HG03571 (cell line): ENCODE data around the gene CNGA2.
"Not testable (repeated sequence)": the region's sequence is repeated elsewhere in the genome, so short reads cannot be mapped to it uniquely, and the experiment has no call there.

ENCODE experiments used
- ATAC-seq: cut with Tn5 transposase; IDR thresholded peaks from one replicate; pipeline ENCODE4 v1.9.1; 2021; ENCODE audit not compliant: unreplicated experiment

The CNGA2 gene

DNA sequence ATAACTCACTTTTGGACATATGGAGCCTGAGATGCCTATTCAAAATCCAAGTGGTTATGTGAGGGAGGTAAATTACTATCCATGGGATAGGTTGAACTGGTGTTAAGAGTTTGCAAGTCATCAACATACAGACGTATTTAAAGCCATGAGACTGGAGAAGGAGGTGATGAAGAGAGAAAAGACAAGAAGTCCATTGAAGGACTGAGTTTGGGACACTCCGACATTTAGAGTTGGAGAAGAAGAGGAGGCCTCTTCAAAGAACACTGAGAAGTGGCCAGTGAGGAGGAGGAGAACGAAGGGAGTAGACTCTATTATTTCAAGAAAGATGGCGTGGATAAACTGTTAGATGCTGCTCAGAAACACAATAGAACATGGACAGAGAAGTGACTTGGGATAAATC, at the start of gene CNGA2:
Gene CNGA2, plus strand, starts transcription at position 301 of the 400 bp plus-strand sequence. CDS start 3,738 bp downstream, outside the sequence.
- ATAC-seq, result no peak

DNA sequence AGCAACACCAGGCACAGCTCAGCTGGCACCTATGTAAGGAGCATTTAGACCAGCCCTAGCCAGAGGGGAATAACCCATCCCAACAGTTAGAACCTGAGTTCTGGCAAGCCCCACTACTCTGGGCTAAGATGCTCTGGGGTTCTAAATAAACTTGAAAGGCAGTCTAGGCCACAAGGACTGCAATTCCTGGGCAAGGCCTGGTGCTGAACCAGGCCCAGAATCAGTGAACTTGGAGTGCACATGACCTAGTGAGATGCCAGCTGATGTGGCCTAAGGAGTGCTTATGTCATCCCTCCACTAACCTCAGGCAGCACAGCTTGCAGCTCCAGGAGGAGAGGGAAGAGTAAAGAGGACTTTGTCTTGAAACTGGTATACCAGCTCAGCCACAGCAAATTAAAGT, 46.9 kb upstream of the CNGA2 start:
- ATAC-seq, result no peak

DNA sequence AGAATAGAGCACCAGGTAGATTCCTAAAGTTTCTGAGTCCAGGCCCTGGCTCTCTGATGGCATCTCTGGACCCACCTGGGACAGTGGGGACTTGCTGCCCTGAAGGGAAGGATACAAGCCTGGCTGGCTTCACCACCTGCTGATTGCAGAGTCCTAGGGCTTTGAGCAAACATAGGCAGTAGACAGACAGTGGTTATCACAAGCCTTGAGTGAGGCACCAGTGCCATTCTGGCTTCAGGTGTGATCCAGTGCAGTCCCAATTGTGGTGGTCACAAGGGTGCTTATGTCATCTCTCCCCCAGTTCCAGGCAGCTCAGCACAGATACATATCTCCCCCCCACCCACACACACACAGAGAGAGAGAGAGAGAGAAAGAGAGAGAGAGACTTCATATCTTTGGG, 45.9 kb upstream of the CNGA2 start:
- ATAC-seq, result no peak

DNA sequence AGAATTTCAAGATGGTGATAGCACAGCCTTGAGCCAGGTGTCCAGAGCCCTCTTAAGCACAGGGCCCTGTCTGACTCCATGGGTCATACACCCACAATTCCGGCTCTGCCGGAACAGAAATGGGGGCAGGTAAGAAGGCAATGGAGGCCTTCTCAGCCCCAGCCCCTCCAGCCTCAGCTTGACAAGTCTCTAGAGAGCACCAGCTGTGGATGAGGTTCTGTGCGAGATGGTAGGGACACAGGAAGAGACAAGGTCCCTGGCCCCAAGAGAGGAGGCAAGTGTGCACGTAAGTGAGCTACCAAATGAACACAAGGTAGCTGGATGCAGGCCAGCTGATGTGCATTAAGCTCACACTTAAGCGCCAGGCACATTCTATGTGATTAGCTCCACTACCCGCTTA, 41.7 kb upstream of the CNGA2 start:
- no peak for ATAC-seq

DNA sequence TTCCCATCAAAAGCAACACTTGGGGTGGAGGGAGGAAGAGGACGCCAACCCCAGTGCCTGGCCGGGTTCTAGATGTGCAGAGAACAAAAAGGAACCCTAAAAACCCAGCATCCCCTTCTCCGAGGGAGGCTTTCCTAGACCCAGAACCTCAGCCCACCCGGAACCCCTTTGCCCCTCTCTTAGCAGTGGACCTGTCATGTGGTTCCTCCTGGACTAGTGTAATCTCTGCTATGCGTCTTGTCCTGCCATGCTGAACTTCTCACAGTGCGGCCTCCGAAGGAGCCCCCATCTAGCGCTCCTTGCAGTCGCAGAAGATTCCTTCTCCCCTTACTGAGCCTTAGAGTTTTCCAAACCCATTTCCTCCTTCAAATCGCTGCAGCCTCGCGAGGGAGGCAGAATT, 40.4 kb upstream of the CNGA2 start:
- no peak for ATAC-seq

DNA sequence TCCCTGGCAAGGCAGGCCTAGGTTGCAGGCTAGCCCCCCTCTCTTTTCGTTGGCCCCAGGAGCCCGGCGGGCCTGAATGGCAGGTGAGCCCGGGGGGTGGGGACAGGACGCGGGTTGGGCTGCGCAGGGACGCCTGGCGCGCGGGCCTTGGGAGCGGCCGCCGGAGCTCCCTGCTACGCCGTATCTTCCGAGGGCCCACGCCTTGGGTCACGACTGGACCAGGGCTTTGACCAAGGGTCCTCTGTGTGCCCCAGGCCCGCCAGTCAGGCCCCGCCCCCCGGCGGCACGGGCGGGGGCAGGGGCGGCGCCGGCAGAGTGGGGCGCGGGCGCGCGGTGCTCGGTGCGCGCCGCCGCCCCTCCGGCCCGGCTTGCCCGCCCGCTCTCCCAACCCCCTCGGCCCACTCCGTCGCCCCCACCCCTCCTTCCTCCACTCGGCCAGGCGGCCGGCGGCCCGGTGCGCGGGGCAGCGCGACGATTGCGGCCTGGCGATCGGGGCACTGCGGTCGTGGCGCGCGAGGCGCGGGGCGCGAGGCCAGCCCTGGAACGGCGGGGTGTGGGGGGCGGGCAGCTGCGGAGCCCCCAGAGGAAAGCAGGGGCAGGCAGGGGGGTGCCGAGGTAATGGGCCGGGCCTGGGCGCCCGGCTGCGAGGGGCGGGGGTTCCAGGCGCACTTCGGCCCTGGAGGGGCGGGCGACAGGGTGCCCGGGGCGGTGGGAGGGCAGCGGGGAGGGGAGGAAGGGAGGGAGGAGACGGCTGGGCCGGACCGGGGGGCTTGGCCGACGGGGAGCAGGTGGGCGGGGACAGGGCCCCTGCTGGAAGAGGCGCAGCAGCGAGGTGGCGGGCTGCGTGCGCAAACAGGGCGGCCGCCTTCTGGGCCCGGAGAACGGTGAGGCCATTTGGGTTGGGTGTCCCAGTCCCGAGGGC, 39.6 kb upstream of the CNGA2 start, which contains the start of gene PRRG3:
Gene PRRG3, plus strand, starts transcription at position 798 of the 922 bp plus-strand sequence. CDS start 3,357 bp downstream, outside the sequence.
- no peak for ATAC-seq

DNA sequence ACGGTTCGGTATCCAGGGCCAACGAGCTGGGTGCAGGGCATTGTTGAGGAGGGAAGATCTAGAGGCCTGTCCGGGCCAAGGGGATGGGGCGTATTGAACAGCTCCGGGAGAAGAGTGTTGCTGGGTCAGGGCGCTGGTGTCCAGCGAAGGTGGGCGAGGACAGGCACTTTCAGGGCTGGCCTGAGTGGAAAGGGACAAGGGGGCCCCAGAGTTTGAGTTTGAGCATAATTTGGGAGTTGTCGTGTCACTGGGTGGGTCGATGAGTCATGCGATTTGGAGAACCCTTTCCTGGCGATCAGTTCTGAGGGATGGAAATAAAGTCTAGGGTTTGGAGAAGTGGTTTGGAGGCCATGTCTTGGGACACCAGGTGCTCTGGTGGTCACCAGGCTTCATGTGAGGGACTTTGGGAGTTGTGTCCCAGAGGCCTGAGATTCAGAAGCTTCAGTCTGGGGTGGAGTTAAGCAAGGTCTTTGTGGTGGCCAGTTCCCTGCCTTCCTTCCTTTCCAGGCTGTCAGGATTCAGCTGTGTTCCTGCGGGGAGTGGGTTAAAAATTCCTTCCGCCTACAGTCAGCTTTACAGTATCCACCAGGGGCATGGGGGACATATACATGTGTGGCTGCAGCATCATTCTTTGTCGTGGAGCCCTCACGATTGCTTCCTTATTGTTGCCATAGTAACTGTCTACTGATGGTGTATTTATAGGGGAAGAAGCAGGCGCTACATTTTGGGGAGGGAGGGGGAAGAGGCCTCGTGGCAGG, 38.8 kb upstream of the CNGA2 start:
- ATAC-seq, result no peak

DNA sequence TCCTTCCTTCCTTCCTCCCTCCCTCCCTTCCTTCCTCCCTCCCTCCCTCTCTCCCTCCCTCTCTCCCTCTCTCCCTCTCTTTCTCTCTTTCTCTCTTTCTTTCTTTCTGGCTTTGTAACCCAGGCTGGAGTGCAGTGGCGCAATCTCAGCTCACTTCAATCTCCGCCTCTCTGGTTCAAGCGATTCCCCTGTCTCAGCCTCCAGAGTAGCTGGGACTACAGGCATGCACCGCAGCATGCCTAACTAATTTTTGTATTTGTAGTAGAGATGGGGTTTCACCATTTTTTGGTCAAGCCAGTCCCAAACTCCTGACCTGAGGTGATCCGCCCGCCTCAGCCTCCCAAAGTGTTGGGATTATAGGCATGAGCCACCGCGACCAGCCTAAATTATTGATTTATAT, 37.5 kb upstream of the CNGA2 start:
- not testable (repeated sequence) for ATAC-seq

DNA sequence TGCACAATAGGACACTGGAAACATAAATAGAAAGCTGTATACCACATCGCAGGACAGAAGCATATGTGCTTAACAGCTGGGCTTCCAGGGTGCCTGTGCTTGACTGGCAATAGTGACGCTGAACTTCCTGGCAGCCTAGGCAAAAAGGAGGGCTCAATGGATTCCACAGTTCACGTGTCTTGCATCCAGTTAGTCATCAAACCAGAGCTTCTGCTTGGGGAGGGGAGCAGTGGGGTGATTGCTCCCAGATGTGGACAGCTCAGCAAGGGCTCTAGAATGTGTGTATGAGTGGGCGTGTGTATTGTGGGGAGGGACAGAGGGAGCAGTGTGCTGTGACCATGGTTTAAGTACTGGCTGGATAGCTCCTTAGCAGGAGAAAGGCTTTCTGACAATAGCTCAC, 37.0 kb upstream of the CNGA2 start:
- ATAC-seq, result no peak

DNA sequence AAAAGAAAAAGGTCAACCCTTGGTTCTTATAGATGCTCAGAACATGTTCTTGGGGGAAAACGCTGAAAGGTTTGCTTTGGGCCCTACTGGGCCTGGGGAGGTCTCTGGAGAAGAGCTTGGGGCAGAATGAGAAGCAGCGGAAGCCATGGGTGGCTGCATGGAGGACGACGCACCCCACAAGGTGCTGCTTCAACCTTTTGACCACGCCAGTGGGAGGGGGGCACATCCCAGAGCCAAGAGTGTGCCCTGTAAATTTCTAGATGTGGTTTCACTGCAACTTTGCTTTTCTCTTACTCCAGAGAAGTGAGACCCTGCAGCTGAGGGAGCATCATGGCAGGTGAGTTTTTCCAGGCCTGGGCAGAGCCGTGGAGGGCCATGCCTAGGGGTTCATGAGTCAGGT, 36.1 kb upstream of the CNGA2 start:
- ATAC-seq, result no peak

DNA sequence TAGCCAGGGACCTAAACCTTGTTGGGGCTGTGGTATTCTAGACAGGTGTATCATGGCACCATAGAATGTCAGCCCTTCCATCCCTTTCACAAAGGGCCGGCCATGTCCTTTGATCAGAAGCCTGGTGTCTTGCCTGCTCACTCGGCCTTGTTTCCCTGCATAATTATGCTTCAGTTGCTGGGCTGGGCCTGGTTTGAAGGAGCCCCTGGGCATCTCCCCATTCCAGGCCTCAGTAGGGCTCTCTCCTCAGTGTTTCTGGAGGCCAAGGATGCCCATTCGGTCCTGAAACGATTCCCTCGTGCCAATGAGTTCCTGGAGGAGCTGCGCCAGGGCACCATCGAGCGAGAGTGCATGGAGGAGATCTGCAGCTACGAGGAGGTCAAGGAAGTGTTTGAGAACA, 34.8 kb upstream of the CNGA2 start:
- no peak for ATAC-seq

DNA sequence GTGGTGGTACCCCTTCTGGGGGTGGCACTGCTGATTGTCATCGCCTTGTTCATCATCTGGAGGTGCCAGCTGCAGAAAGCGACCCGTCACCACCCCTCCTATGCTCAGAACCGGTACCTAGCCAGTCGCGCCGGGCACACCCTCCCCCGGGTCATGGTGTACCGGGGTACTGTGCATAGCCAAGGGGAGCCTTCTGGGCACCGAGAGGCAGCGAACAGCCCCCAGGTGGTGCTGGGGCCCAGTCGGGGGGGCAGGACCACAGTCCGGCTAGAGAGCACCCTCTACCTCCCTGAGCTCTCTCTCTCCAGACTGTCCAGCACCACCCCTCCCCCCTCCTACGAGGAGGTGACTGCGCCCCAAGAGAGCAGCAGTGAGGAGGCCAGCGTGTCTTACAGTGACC, 34.0 kb upstream of the CNGA2 start:
- no peak for ATAC-seq

DNA sequence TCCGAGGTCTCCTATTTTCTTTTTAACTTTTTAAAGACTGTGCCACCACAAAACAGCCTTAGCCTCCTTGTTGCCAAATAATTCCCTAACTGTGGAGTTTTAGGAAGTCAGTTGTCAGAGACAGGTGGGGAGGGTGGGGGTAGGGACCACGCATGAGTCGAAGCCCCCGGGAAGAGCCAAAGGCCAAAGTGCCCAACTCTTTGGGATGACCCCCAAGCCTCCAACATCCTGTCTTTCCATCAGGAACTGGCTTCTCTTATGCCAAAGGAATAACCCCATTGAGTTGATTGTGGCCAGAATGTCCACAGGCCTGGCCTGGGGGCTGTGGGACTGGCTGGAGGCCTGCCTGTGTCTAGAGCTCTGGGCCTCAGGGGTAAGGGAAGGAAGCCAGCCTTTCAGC, 33.5 kb upstream of the CNGA2 start:
- no peak for ATAC-seq

DNA sequence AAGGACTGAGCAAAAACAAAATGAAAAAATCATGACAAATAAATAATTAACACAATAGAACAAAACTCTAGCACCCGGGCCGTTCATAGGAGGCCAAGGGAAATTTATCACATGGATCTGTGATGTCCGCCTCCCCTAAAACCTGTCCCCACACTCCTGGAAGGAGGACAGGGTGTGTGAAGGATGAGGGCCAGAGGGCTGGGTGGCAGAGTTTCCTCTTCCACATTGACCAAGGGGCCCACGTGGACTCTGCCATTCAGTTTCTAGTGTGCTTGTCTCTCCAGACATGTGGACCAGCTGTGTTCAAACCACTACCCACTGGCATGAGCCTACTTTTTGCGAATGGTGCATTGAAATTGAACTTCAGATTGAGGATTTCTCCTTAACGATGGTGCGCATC, 33.0 kb upstream of the CNGA2 start:
- ATAC-seq, result no peak

DNA sequence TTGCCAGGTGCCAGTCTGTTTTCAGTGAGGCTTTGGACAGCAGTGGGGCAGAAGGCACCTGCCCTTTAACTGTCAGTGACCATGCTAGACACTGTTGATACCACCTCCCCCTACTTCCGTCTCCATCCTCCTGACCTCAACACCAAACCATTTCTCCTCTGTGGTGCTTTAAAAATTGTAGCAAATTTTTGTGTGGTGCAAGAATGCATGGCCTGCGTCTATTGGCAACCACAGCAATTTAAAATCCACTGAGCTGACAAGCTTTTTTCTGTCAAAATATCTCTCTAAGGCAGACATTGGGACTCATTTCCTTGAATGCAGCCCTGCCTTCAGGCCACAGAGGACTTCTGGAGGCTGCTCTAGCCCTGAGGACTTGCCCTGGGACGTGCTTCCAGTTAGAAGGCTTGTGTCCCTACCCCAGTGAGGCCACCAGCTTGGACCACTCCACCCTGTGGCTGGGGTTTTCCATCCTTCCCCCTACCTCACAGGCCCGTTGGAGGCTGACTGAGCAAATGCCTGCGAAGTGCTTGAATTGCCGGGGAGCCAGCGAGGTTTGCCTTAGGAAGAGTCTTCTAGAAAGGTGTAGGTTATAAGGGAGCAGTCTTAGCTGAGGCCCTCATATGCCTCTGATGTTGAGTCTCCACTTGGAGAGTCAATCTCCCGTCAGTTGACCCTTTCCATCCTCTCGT, 32.4 kb upstream of the CNGA2 start:
- ATAC-seq, result no peak

DNA sequence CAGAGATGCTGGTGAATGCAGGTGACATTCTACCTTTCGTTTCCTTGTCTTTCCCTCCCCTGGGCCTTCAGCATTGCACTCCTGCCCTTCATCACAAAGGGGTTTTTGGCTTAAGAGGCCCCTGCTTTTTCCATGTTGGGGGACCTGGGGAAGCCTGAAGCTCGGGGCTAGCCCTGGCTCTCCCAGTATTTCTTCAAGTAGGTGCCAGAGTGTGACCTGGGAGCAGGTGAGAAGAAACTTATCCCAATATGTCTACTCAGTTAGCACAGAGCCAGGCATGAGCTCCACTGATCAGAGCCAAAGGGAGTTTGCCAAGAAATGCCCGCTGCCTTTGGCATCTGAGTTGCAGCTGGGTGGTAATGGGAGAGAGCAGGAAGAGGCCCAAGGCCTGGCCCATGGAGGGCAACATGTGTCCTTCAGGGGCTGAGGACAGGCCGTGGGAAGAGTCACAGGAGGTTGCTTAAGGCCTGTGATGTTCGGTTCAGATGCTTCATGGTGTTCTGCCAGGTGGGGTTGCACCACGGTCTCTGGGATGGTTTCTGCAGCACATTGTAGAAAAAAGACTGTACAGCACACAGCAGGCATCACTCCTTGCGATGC, 31.7 kb upstream of the CNGA2 start:
- no peak for ATAC-seq

DNA sequence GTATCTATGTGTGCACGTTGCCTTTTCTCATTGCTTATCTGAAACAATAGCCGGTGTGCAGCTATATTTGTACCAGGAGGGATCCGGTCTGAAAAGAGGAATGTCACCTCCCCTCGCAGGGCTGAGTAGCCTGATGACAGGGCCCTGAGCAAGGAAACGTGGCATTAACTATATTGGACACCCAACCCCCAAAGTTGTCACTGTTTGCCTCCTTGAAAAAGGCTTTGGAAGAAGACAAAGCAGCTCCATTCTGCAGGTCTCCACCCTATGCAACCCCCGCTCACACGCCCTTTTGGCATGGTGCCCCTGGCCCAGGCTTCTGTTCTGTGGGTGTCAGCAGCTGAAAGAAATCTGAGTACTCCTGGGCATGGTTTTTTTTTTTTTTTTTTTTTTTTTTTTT, 31.1 kb upstream of the CNGA2 start:
- ATAC-seq, result no peak

DNA sequence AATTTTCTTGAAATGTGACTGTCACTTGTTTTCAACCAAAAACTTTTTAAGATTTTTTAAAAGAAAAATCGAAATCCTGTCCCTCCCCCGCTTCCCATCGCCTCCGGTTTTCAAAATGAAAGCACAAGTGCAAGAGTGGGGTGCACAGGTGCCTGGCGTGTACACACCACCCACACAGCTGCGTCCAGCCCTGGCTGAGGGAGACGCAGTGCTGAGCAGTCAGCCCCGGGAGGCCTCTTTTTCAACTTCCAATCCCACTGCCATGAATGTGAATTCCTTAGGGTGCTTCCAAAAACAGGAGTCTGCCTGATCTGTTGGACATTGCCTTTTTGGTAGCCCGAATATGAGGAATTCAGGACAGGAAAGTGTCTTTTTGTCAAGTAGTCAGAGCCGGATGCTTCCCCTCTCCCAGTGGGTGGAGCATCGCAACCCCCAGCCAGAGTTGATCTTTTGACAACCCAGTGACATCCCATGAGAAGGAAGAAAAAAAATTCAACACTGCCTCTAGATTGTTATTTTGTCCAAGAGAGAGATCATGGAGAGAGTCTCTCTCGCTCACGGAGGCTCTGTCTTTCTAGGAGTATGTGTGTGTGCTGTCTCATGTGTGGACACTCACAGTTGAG, 30.4 kb upstream of the CNGA2 start:
- ATAC-seq, result no peak

DNA sequence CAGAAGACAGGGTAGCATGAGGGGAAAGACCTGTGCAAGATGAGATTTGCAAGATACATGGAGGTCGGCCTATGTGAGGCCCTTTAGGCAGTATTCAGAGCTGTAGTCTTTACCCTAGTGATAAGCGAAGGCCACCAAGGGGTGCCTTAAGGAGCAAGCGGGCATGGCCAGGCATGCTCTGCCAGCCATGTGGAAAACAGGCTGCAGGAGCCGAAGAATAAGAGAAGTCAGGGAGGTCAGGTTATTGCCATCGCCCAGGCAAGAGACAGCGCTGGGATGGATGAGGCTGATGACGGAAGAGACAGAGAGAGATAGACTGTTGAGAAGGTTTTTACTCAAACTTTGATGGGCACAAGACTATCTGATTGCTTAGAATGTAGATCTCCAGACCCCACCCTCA, 25.7 kb upstream of the CNGA2 start:
- no peak for ATAC-seq

DNA sequence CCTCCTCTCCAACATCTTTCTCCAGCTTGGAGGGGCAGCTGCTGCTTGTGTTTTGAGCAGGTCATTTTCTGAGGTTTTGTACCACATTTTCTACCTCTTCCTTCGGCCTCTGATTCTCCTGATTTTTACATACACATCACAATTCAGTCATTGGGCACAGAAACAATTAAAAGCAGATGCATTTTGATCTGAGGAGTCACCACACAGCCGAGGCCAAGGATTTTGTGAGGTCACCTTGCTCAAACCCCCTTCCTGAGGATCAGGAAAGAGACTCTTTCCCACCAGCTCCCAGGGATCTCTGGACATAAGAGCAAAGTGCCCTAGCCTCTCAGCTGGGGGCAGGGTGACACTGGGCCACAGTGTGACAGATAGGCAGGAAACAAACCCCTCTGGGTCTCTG, 24.1 kb upstream of the CNGA2 start:
- ATAC-seq, result no peak

DNA sequence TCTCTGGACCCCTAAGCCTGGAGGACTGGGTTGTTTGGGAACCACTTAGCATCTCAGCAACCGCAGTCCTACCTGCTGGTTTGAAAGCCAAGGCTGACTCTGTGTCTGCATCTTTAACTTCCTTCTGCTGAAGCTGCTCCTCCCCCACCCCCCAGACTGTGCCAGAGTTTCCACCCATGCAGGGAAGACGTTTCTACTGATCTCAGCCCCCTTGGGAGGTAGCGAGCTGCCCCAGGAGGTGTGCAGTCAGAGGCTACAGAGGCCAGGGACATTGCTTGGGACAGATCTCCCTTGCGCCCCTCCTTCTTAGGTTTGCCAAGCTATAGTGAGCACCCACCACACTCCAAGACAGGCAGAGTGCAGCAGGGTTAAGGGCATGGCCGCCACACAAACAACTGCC, 23.4 kb upstream of the CNGA2 start:
- ATAC-seq, result no peak
